Ectodermal cell (in vitro differentiated cells): ENCODE results near the gene IGLON5.

Source experiments
- H3K27ac ChIP-seq: 2 replicates; pipeline ENCODE4 v1.7.0; 2013; ENCODE audit warnings: mild to moderate bottlenecking, low read depth, low read length; ENCODE audit not compliant: insufficient read depth, poor library complexity, severe bottlenecking
- H3K27me3 ChIP-seq: 2 replicates; pipeline ENCODE4 v1.7.0; 2013; ENCODE audit warnings: mild to moderate bottlenecking, low read length; ENCODE audit not compliant: insufficient read depth, control insufficient read depth, poor library complexity, severe bottlenecking
- H3K36me3 ChIP-seq: one replicate; pipeline ENCODE4 v1.7.0; 2013; ENCODE audit warnings: low read length; ENCODE audit not compliant: control insufficient read depth, insufficient read depth
- H3K4me1 ChIP-seq: one replicate; pipeline ENCODE4 v1.7.0; 2013; ENCODE audit warnings: low read length; ENCODE audit not compliant: control insufficient read depth, insufficient read depth
- H3K4me3 ChIP-seq: 2 replicates; pipeline ENCODE4 v1.7.0; 2013; ENCODE audit warnings: low read depth, low read length, control low read depth; ENCODE audit not compliant: insufficient read depth
- H3K9me3 ChIP-seq: 2 replicates; pipeline ENCODE4 v1.7.0; 2013; ENCODE audit warnings: mild to moderate bottlenecking, low read length, moderate library complexity; ENCODE audit not compliant: control insufficient read depth
- WGBS, 2 experiments: methylation state at CpG; one replicate each; pipeline ENCODE4 v1.1.7; 2013; ENCODE audit warnings: missing lambda C conversion rate in 2 of 2; 5-methylcytosine and 5-hydroxymethylcytosine counted together

IGLON5 gene

DNA sequence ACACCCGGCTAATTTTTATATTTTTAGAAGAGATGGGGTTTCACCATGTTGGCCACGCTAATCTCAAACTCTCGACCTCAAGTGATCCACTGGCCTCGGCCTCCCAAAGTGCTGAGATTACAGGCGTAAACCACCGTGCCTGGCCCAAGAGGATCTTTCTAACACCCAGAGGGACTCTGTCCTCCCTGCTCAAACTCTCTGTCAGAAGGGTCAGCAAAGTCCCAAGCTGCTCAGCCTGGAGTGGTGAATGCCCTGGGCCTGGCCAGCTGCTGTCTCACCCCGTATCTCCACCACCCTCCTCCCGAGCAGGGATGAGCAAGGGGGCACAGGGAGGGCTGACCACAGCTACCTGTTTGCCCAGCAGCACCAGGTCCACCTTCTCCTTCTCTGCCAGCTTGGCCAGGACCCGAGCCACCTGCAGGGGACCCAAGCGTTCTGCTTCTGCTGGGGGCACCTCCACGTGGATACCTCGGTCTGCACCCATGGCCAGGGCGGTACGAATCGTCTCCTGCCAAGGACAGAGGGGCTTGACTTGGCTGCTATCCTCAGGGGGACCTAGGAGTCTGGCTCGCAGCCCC lies 41.4 kb downstream of the IGLON5 start:
- Histone ChIP-seq H3K27ac (no peak overlapping the region), H3K36me3 (no peaks in the 10 kb centered on the region), H3K27me3 (no peaks in the 10 kb centered on the region), H3K9me3 (no peaks in the 10 kb centered on the region), H3K4me3 (no peak overlapping the region), H3K4me1 (peaks cover 12% of the 10 kb centered on the region)
- WGBS, 2 experiments: 93 to 96% methylated on average over 16 of the region's 16 CpGs

DNA sequence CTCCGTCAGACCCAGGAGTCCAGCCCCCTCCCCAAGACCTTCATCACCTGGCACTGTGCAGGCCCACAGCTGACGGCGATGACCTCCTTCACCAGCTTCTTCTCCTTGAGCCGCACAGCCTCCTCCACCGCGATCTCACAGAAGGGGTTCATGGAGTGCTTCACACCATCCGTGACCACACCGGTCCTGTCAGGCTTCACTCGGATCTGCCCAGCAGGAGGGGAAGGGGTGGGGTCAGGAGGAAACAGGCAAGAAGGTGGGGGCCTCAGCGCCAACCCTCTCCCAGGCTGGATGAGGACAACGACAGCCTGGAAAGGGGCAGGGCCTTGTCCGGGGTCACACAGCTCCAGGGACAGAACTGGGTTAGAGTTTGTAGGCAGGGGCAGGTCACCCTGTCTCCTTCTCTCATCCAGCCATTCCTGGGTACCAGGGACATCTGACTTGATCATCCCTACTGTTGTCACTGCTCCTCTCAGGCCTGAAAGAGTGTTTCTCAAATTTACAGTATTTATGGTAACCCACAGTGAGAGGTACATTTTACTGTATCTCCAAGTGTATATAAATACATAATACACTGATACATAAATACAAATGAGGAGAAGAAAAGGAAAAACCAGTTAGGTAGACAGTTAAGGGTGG lies 42.8 kb downstream of the IGLON5 start:
- H3K4me3 ChIP-seq: peak overlapping the region; percentile 8
- WGBS, 2 experiments: 40 to 43% methylated on average over 12 of the region's 12 CpGs
- H3K4me1 ChIP-seq: peaks cover 12% of the 10 kb centered on the region
- H3K27me3 ChIP-seq: no peaks in the 10 kb centered on the region
- H3K9me3 ChIP-seq: no peaks in the 10 kb centered on the region
- H3K27ac ChIP-seq: peak overlapping the region; percentile 95
- no peaks in the 10 kb centered on the region for H3K36me3 ChIP-seq

DNA sequence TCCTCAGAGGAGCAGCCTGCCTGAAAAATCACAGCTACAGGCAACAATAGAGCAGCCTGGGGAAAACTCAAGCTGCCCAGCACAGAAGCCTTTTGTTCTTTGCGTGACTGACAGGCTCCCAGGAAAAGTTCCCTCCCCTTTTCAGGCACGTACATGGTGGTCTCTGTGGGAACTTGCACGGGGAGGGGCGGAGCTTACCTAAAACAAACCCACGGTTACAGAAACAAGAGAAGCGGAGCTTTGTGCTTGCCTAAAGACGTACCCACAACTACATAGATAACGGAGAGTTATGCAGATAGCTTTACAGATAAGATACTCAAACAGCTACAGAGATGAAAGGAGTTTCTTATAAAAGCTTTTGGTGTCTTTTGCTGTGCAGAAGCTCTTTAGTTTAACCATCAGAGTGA lies 43.3 kb downstream of the IGLON5 start:
- H3K36me3 ChIP-seq: no peaks in the 10 kb centered on the region
- H3K27ac ChIP-seq: peak overlapping the region; percentile 95
- peaks cover 12% of the 10 kb centered on the region for H3K4me1 ChIP-seq
- H3K9me3 ChIP-seq: no peaks in the 10 kb centered on the region
- no peaks in the 10 kb centered on the region for H3K27me3 ChIP-seq
- H3K4me3 ChIP-seq: no peak overlapping the region
- WGBS, 2 experiments: 0 to 2% methylated on average over 8 of the region's 8 CpGs

DNA sequence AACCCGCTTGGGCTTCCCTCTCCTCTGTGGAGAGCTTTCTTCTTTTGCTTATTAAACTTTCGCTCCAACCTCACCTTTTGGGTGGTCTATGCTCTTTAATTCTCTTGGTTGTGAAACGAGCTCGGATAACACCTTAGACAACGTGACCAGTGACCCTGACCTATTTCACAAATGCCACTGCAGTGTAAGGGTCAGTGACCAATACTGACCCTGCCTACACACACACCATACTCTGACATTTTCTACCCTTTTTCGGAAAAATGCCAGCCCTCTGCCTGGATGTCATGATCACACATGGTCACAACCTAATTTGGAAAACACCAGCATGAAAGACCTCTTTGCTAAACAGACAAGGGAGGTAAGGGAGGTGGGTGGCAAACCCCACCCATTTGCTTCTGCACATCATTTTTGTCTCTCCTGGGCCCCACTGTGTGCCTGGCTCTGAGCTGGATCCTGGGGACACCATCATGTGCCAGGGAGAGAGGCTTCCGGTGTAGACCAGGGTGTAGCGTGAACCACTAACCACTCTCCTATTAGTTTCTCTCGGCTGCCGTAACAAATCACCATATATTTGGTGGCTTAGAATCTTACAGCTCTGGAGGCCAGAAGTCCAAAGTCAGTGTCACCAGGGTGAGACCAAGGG lies 44.8 kb downstream of the IGLON5 start:
- Histone ChIP-seq H3K4me1 (peaks cover 12% of the 10 kb centered on the region), H3K27ac (no peak overlapping the region), H3K9me3 (no peaks in the 10 kb centered on the region), H3K27me3 (no peaks in the 10 kb centered on the region), H3K4me3 (no peak overlapping the region), H3K36me3 (no peaks in the 10 kb centered on the region)
- WGBS, 2 experiments: 92 to 95% methylated on average over 10 of the region's 10 CpGs

DNA sequence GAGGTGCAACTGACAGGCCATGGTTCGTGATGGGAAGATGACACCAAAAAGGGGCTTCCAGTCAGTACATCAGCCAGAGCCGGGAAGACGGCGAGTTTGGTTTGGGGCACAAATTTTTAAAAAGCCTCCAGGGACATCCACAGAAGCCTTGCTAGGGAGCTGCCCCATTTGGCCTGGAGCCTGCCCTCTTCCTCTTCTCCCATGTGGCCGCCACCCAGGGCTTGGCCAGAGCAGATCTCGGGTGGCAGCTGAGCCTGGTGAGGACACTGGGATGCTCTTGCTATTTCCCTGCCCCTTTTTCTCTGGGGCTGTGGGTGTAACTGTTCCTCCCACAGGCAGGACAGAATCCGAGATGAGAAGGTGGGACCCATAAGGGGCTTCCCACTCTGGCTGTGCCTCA lies 46.5 kb downstream of the IGLON5 start:
- H3K9me3 ChIP-seq: no peaks in the 10 kb centered on the region
- peaks cover 10% of the 10 kb centered on the region for H3K4me1 ChIP-seq
- WGBS, 2 experiments: 94 to 96% methylated on average over 7 of the region's 7 CpGs
- H3K36me3 ChIP-seq: no peaks in the 10 kb centered on the region
- no peaks in the 10 kb centered on the region for H3K27me3 ChIP-seq
- H3K27ac ChIP-seq: no peak overlapping the region
- no peak overlapping the region for H3K4me3 ChIP-seq

DNA sequence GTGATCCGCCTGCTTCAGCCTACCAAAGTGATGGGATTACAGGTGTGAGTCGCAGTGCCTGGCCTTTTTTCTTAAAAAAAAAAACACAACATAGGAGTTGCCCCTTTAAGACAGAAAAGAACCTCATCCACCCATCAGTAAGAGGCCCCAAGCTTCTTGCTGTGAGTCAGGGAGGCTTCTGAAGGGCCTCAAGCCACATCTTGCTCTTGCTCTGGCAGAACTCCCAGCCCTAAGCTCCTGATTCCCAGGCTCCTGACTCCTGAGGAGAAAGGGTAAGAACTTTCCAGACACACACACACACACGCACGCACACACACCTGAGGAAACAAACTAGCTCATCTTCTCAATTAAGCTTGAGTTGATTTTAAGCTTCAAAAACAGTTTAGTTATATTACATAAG lies 47.9 kb downstream of the IGLON5 start:
- no peaks in the 10 kb centered on the region for H3K36me3 ChIP-seq
- no peak overlapping the region for H3K27ac ChIP-seq
- H3K4me3 ChIP-seq: no peak overlapping the region
- no peaks in the 10 kb centered on the region for H3K9me3 ChIP-seq
- no peaks in the 10 kb centered on the region for H3K27me3 ChIP-seq
- WGBS, 2 experiments: 88 to 89% methylated on average over 2 of the region's 4 CpGs
- peaks cover 3% of the 10 kb centered on the region for H3K4me1 ChIP-seq

DNA sequence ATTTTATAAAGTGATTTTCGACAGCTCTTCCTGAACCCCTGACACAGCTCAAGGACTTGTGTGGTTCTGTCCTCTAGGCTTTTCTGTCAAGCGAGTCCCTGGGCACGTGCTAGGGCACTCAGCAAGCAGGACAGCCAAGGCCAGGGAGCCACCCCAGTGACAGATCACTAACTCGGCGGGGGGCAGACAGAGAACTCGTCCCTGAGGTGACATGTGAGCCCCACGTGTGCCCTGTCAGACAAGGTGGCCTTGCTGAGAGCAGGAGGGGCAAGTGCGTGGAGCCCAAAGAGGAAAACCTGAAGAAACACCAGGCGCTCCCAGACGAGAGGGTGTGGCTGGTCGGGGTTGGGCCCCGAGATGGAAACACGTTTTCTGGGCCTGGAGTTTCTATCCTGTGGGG lies 49.8 kb downstream of the IGLON5 start:
- peaks cover 8% of the 10 kb centered on the region for H3K4me1 ChIP-seq
- no peaks in the 10 kb centered on the region for H3K9me3 ChIP-seq
- no peaks in the 10 kb centered on the region for H3K36me3 ChIP-seq
- no peak overlapping the region for H3K4me3 ChIP-seq
- no peak overlapping the region for H3K27ac ChIP-seq
- H3K27me3 ChIP-seq: no peaks in the 10 kb centered on the region
- 91 to 92% methylated on average over 13 of the region's 13 CpGs for whole genome bisulfite sequencing, 2 experiments

DNA sequence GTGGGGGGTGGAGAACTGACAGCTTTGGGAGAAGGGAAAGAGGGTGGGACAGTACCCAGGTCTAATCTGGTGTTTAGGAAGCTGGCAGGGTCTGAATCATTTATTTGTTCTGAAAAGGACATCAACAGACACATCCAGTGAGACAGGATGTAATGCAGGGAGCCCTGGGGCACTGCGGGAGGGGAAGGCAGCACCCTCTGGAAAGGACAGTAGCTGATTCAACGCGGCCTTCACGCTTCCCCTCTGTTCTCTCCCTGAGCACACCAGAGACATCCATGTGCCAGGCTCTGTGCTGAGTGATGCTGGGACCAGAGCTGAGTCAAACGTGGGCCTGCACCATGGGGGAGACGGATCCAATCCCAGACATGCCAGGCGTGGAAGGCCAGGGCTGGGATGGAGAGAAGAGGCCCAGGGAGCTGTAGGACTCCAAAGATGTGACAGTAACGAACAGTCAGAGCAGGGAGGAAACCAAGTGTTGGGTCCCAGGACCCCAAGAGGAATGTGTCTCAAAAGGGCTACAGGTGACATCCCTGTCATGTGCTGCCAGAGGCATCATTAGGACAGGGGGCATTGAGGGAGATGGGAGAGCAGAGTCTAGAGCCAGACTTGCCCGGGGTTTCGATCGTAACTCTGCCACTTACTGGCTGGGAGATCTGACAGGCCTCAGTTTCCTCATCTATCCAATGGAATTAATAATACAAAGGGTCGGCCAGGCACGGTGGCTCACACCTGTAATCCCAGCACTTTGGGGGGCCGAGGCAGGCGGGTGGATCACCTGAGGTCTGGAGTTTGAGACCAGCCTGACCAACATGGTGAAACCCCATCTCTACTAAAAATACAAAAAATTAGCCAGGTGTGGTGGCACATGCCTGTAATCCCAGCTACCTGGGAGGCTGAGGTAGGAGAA lies 53.0 kb downstream of the IGLON5 start:
- 85% methylated on average over 15 of the region's 15 CpGs for WGBS, 2 experiments
- Histone ChIP-seq H3K4me1 (peaks cover 16% of the 10 kb centered on the region), H3K36me3 (no peaks in the 10 kb centered on the region), H3K9me3 (no peaks in the 10 kb centered on the region), H3K27ac (no peak overlapping the region), H3K4me3 (no peak overlapping the region), H3K27me3 (no peaks in the 10 kb centered on the region)

DNA sequence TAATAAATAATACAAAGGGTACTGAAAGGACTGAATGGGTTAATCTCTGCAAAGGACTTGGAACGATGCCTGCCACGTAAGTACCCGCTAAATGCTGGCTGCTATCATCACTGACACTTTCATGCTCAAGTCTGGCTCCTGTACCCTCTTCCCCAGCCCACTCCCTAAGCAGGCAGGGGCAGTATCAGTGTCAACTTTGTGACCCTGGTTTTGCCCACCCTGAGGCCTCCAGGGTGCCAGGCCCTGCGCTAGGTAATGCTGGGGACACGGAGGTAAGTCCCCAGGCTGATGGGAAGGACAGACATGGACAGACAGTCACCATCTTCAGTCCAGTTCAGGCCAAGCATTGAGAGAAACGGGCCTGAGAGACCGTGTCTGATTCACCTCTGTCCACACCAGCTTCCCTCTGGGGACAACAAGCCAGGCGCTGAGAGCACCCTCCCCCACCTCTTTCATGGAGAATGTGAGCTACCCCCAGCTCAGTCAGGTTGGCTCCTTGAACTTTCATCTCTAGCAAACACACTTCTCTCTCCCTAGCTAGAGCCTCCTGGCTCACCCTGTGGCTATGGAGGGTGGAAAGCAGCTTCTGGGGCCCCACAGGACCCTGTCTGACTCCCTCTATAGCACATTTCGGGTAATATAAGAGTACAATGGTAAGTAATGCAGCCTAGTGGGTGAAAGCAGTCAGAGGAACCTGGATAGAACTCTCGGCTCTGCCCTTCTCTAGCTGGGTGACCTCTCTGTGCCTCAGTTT lies 53.9 kb downstream of the IGLON5 start:
- H3K27ac ChIP-seq: no peak overlapping the region
- H3K27me3 ChIP-seq: no peaks in the 10 kb centered on the region
- peak overlapping the region; percentile 86 for H3K4me3 ChIP-seq
- H3K9me3 ChIP-seq: no peaks in the 10 kb centered on the region
- no peaks in the 10 kb centered on the region for H3K36me3 ChIP-seq
- H3K4me1 ChIP-seq: peaks cover 16% of the 10 kb centered on the region
- 53% methylated on average over 10 of the region's 10 CpGs for WGBS, 2 experiments
